Endothelial cell of umbilical vein (primary cell): Measurements from ENCODE around the gene FOXM1. TPM values are rescaled to one million over a fixed set of nuclear protein-coding genes. Genes with fewer than 3 reads are reported as not detected.
A peak's percentile ranks its signal among the peaks of the same experiment; 100 is the strongest.

Experiments
- BruUV-seq: library from RNA; stranded (reverse); fragments of 400-500 nt; replicated peaks from 2 replicates; lab custom pipeline; 2021; lab: Mats Ljungman, UMichigan
- CTCF ChIA-PET: fragments of 300-600, 350-600 bp; sonication (Branson Sonifier 250); formaldehyde crosslinking; loops from one replicate; lab custom pipeline; 2021; ENCODE audit warnings: antibody characterized with exemption, inconsistent platforms; lab: Charles Lee
- POLR2A ChIA-PET: fragments of 300-600, 350-600 bp; sonication (Branson Sonifier 250); formaldehyde crosslinking; loops from one replicate; lab custom pipeline; 2021; ENCODE audit warnings: antibody characterized with exemption, inconsistent platforms; lab: Charles Lee
- DNase-seq: peaks from one replicate; pipeline ENCODE4 v3.0.0-alpha.2; 2011; ENCODE audit warnings: low read depth, low spot score
- FAIRE-seq: peaks from 2 replicates; lab custom pipeline; 2011; peaks lifted over from hg19 to GRCh38; lab: Jason Lieb, UNC
- H2AFZ ChIP-seq: 2 replicates; pipeline ENCODE4 v1.6.0; 2012; ENCODE audit warnings: low read depth, low read length, control low read depth, inconsistent platforms
- H3K27ac ChIP-seq: 2 replicates; pipeline ENCODE4 v1.5.1; 2011; ENCODE audit warnings: low read depth, mild to moderate bottlenecking, control low read depth, low read length, moderate library complexity; ENCODE audit not compliant: insufficient read depth
- H3K27me3 ChIP-seq, 2 experiments: 2 replicates each; pipeline versions ENCODE4 v1.6.0 to v1.6.1; 2011; ENCODE audit warnings: low read length in 2 of 2, mixed read lengths in 1 of 2; ENCODE audit not compliant: control insufficient read depth in 2 of 2, insufficient read depth in 2 of 2
- H3K36me3 ChIP-seq, 2 experiments: 2 replicates in 1 of 2; 3 replicates in 1 of 2; pipeline ENCODE4 v1.5.1; 2011; ENCODE audit warnings: low read length in 2 of 2, mild to moderate bottlenecking in 1 of 2, moderate library complexity in 1 of 2; ENCODE audit not compliant: control insufficient read depth in 2 of 2, insufficient read depth in 2 of 2; ENCODE audit errors: extremely low read depth in 1 of 2
- H3K4me1 ChIP-seq: 3 replicates; pipeline ENCODE4 v1.5.1; 2011; ENCODE audit warnings: mild to moderate bottlenecking, low read length; ENCODE audit not compliant: control insufficient read depth, insufficient read depth; ENCODE audit errors: extremely low read depth
- H3K4me2 ChIP-seq: 2 replicates; pipeline ENCODE4 v1.6.1; 2011; ENCODE audit warnings: low read length, control low read depth, mixed read lengths; ENCODE audit not compliant: insufficient read depth
- H3K4me3 ChIP-seq, 3 experiments: fragments of 200-600 bp in 1 of 3; sonication (generic), shearing (Covaris generic) in 1 of 3; replicated peaks in 1 of 3; 2 replicates each; pipeline ENCODE4 v1.5.1; 2011 to 2016; ENCODE audit warnings: control low read depth in 3 of 3, low read length in 3 of 3, mild to moderate bottlenecking in 2 of 3, inconsistent platforms in 1 of 3, low read depth in 1 of 3, moderate library complexity in 1 of 3; ENCODE audit not compliant: insufficient read depth in 1 of 3
- H3K79me2 ChIP-seq: 2 replicates; pipeline ENCODE4 v1.6.0; 2012; ENCODE audit warnings: low read length, inconsistent platforms; ENCODE audit not compliant: control insufficient read depth, insufficient read depth
- H3K9ac ChIP-seq: replicated peaks from 2 replicates; pipeline ENCODE3; 2011; ENCODE audit warnings: low read length, control low read depth; ENCODE audit not compliant: insufficient read depth; ENCODE audit errors: extremely low read depth
- H3K9me1 ChIP-seq: replicated peaks from 3 replicates; pipeline ENCODE4 v1.6.0; 2011; ENCODE audit warnings: mild to moderate bottlenecking, low read length; ENCODE audit not compliant: control insufficient read depth, insufficient read depth; ENCODE audit errors: extremely low read depth
- H3K9me3 ChIP-seq: replicated peaks from 2 replicates; pipeline ENCODE4 v1.5.1; 2012; ENCODE audit warnings: low read length, inconsistent platforms; ENCODE audit not compliant: control insufficient read depth, insufficient read depth
- H4K20me1 ChIP-seq: replicated peaks from 2 replicates; pipeline ENCODE3; 2011; ENCODE audit warnings: mild to moderate bottlenecking, low read length; ENCODE audit not compliant: control insufficient read depth, insufficient read depth; ENCODE audit errors: extremely low read depth
- EZH2 ChIP-seq: IDR thresholded peaks from 2 replicates; pipeline ENCODE4 v1.6.1; 2012; ENCODE audit warnings: borderline replicate concordance, low read depth, mild to moderate bottlenecking, moderate library complexity, low read length, inconsistent platforms; ENCODE audit not compliant: severe bottlenecking
- GATA2 ChIP-seq: IDR thresholded peaks from 2 replicates; pipeline ENCODE4 v1.7.0; 2011; ENCODE audit warnings: low read depth, mild to moderate bottlenecking, moderate library complexity, mixed read lengths, low read length; ENCODE audit not compliant: insufficient read length, insufficient read depth
- JUN ChIP-seq: IDR thresholded peaks from 2 replicates; pipeline ENCODE4 v1.6.1; 2011; ENCODE audit warnings: borderline replicate concordance, low read depth; ENCODE audit not compliant: insufficient read length, insufficient read depth
- MYC ChIP-seq: IDR thresholded peaks from one replicate; pipeline ENCODE4 v1.6.1; 2011; ENCODE audit warnings: mild to moderate bottlenecking, low read depth, low read length
- POLR2A ChIP-seq: IDR thresholded peaks from 2 replicates; pipeline ENCODE4 v1.6.1; 2012; ENCODE audit warnings: low read depth, mild to moderate bottlenecking, control low read depth, low read length
- POLR2AphosphoS5 ChIP-seq: IDR thresholded peaks from 2 replicates; pipeline ENCODE4 v1.6.1; 2012; ENCODE audit warnings: low read depth, mild to moderate bottlenecking, control low read depth, low read length, moderate library complexity; ENCODE audit not compliant: insufficient read depth
- dilution Hi-C: fragments of 300-500 bp; cut with MboI; formaldehyde crosslinking; loops from one replicate; pipeline ENCODE4 v1.15.0; 2019; ENCODE audit warnings: low sequenced_read_pairs; ENCODE audit not compliant: extremely low pct_ligation_motif_present
- intact Hi-C: fragments of 100-400 bp; cut with micrococcal nuclease; formaldehyde crosslinking; loops from one replicate; pipeline ENCODE4 v1.10.0; 2022
- polyA plus RNA-seq, 4 experiments: library from polyadenylated mRNA; depleted of rRNA in 3 of 4; stranded (reverse) in 3 of 4; unstranded in 1 of 4; fragments of >200 nt; gene quantifications; 2 replicates each; pipeline versions ENCODE4 v1.2.1 to v1.2.3, GENCODE V29; 2011 to 2012; ENCODE audit warnings: missing spikeins in 1 of 4
- total RNA-seq: library from RNA; stranded (reverse); gene quantifications from 2 replicates; pipeline ENCODE4 v1.2.3, GENCODE V29; 2021
- TF ChIP-seq, protein P1 (sequence below): IDR thresholded peaks from 2 replicates; pipeline ENCODE4 v1.6.1; 2011; ENCODE audit not compliant: insufficient read depth, insufficient read length
- TF ChIP-seq, protein P2 (sequence below), 2 donors: IDR thresholded peaks; 1 replicate in 1 of 2; 2 replicates in 1 of 2; pipeline ENCODE4 v1.5.1; 2011; ENCODE audit warnings: low read length in 2 of 2, mild to moderate bottlenecking in 2 of 2, moderate library complexity in 2 of 2, control low read depth in 1 of 2, inconsistent platforms in 1 of 2, low read depth in 1 of 2; ENCODE audit not compliant: insufficient read depth in 1 of 2; ENCODE audit errors: extremely low read depth in 1 of 2

Gene FOXM1
- total and polyA plus RNA-seq, 2 donors (not counting 3 experiments of a cell fraction or from before 2014, with no cell fraction given), result 43.5 to 136 TPM

DNA sequence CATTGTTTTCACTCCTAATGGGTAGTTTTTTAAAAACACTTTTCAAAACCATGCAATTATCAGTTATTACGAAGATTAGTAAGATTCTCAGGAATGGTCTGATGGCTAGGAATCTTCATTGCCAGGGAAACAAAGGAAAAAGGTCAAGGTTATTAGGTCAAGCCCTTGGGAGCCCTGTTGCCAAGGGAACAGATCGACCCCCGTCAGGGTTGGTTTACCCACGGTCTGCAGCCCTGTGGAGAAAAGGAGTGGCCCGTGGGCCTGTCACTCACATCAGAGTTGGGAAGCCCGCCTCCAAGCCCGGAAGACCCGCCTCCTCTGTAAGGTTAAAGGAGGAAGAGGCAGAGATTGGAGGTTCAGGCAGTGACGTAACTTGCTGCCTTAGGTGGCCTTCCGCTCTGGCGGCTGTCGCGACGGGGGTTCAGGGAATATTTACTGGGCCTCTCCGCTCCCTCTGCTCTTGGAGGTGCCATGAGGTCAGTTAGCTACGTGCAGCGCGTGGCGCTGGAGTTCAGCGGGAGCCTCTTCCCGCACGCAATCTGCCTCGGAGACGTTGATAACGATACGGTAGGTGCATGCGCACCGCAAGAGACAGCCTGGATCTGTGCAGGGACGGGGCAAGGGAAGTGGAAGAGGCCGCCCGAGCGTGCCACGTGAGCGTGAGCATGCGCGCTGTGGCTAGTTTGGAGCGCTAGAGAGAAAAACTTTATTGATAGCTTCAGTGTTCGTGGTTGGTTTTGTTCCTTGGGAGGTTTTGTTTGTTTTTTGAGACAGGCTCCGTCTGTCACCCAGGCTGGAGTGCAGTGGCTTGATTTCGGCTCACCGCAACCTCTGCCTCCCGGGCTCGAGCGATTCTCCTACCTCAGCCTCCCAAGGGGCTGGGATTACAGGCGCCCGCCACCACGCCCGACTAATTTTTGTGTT lies 64.4 kb downstream of the FOXM1 start, which contains the start of gene ITFG2:
Gene ITFG2 (plus strand): TSS at position 379 of the 924 bp plus-strand sequence. CDS start 93 bp downstream, at position 472.
- ChIA-PET CTCF (interaction anchor here (1.0 to 3.3 kb wide), 11 partner anchors 8 to 229 kb away, joined by 3 to 31 read pairs (median 9); partner anchors contain the start of gene FKBP4), POLR2A (interaction anchor here (0.6 to 1.5 kb wide), 4 partner anchors 8 to 74 kb away, joined by 3 to 4 read pairs (median 3); no protein-coding TSS in a partner anchor)
- intact Hi-C loops, result loop anchor here (1.0 to 2.0 kb wide), 3 partner anchors 16 to 72 kb away; no protein-coding TSS in a partner anchor
- TSS peak; percentile 72 for BruUV-seq
- dilution Hi-C loops, result no loop called here
- Histone ChIP-seq H3K9me1 (no peaks in the 10 kb centered on the region), H2AFZ (peak within 1 kb of the TSS; percentile 51), H3K9me3 (no peaks in the 10 kb centered on the region), H3K27me3 (no peaks in the 10 kb centered on the region), H3K9ac (peak within 1 kb of the TSS; percentile 57), H3K4me1 (peaks cover 6% of the 10 kb centered on the region), H3K36me3 (no peaks in the 10 kb centered on the region), H3K4me2 (peak within 1 kb of the TSS; percentile 98), H3K27ac (peak within 1 kb of the TSS; percentile 52), H4K20me1 (no peaks in the 10 kb centered on the region), H3K4me3 (peak within 1 kb of the TSS; percentile 58 to 94 (median 71)), H3K79me2 (peaks cover 12% of the 10 kb centered on the region)
- FAIRE-seq (peak; percentile 97), DNase-seq (peak; percentile 98)
- TF ChIP-seq, protein P1, sequence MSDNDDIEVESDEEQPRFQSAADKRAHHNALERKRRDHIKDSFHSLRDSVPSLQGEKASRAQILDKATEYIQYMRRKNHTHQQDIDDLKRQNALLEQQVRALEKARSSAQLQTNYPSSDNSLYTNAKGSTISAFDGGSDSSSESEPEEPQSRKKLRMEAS, result peak; percentile 88
- TF ChIP-seq JUN (no peak), POLR2A (peak; percentile 97), EZH2 (no peak), GATA2 (no peak), MYC (peak; percentile 95), POLR2AphosphoS5 (peak; percentile 97)
- TF ChIP-seq, protein P2, sequence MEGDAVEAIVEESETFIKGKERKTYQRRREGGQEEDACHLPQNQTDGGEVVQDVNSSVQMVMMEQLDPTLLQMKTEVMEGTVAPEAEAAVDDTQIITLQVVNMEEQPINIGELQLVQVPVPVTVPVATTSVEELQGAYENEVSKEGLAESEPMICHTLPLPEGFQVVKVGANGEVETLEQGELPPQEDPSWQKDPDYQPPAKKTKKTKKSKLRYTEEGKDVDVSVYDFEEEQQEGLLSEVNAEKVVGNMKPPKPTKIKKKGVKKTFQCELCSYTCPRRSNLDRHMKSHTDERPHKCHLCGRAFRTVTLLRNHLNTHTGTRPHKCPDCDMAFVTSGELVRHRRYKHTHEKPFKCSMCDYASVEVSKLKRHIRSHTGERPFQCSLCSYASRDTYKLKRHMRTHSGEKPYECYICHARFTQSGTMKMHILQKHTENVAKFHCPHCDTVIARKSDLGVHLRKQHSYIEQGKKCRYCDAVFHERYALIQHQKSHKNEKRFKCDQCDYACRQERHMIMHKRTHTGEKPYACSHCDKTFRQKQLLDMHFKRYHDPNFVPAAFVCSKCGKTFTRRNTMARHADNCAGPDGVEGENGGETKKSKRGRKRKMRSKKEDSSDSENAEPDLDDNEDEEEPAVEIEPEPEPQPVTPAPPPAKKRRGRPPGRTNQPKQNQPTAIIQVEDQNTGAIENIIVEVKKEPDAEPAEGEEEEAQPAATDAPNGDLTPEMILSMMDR (IDR thresholded peaks at IDR 0.05; ENCODE audit: extremely low read depth in 1 of 2, insufficient read depth in 1 of 2, low read depth in 1 of 2, low read length in 2 of 2), result no peak
